Pulmonary artery endothelial cell (primary cell): ENCODE data around the gene WDR31. TPM values are rescaled to one million over a fixed set of nuclear protein-coding genes. Genes with fewer than 3 reads are reported as not detected.

Experiments used
- total RNA-seq: library from RNA; depleted of rRNA; stranded (reverse); fragments of >200 nt; gene quantifications from 2 replicates; pipeline ENCODE4 v1.2.3, GENCODE V29; 2014

The WDR31 gene
- total RNA-seq, 1 donor from 2014 or later: 1.4 TPM

Other genes starting within 250 kb of the WDR31 start
- gene SLC31A2, start 189.3 kb downstream of the WDR31 start, total RNA-seq: 5.2 and 6.2 TPM in 2 replicates
- 16.6 and 23.2 TPM in 2 replicates for gene FKBP15, start 119.0 kb downstream of the WDR31 start, total RNA-seq
- gene SLC31A1, start 118.7 kb downstream of the WDR31 start, total RNA-seq: 17.1 and 17.5 TPM in 2 replicates
- gene CDC26, start 64.7 kb downstream of the WDR31 start, total RNA-seq: 40.4 and 55.9 TPM in 2 replicates
- gene PRPF4, start 64.6 kb downstream of the WDR31 start, total RNA-seq: 33.6 and 42.8 TPM in 2 replicates
- gene RNF183, start 36.9 kb downstream of the WDR31 start, total RNA-seq: not detected in 2 replicates
- gene BSPRY, start 9.3 kb upstream of the WDR31 start, total RNA-seq: under 0.01 TPM in 1 of 2 replicates, not detected in the other
- 5.7 and 6.1 TPM in 2 replicates for gene HDHD3, start 36.7 kb upstream of the WDR31 start, total RNA-seq
- 19.4 and 30.5 TPM in 2 replicates for gene ALAD, start 61.0 kb upstream of the WDR31 start, total RNA-seq
- 52.6 and 80.8 TPM in 2 replicates for gene POLE3, start 70.4 kb upstream of the WDR31 start, total RNA-seq
- gene C9orf43, start 70.5 kb upstream of the WDR31 start, total RNA-seq: 0.35 and 0.46 TPM in 2 replicates
- 278 and 424 TPM in 2 replicates for gene RGS3, start 123.5 kb upstream of the WDR31 start, total RNA-seq